Occipital lobe (tissue), 2 donors: ENCODE data around the gene RAB20. TPM values are rescaled to one million over a fixed set of nuclear protein-coding genes. Genes with fewer than 3 reads are reported as not detected.
"Not testable (repeated sequence)": the region's sequence is repeated elsewhere in the genome, so short reads cannot be mapped to it uniquely, and the experiment has no call there.

Experiments used
- DNase-seq: peaks from one replicate; lab custom pipeline; 2025; lab: John Stamatoyannopoulos, UW
- total RNA-seq: library from RNA; depleted of rRNA; stranded (reverse); fragments of >200 nt; gene quantifications from one replicate; pipeline ENCODE4 v1.2.3, GENCODE V29; 2014

The RAB20 gene, protein sequence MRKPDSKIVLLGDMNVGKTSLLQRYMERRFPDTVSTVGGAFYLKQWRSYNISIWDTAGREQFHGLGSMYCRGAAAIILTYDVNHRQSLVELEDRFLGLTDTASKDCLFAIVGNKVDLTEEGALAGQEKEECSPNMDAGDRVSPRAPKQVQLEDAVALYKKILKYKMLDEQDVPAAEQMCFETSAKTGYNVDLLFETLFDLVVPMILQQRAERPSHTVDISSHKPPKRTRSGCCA
- total RNA-seq, result 2.5 TPM

DNA sequence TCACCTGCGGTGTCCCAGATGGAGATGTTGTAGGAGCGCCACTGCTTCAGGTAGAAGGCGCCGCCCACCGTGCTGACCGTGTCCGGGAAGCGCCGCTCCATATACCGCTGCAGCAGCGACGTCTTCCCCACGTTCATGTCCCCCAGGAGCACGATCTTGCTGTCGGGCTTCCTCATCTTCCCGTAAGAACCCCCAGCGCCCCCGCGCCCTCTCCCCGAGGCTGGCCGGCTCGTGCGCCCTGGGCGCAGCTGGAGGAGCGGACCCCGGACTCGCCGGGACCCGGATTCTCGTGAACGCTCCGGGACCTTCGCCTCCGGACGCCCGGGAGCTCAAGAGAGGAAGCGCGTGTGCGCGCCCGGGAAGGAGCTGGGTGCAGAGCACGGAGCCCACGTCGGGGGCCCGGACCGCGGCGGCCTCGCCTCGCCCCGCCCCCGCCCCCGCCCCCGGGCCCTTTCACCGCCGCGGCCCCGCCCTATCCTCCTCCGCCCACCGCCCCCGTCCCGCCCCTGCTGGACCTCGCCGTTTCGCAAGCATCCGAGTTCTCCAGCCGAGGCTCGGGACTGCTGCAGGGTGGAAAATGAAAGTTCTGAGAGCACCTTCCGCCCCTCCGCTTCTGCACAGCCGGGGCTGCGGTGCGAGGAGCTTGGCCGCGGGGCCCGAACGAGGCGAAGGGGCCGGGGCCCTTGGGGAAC lies at the start of gene RAB20:
Gene RAB20 (minus strand): TSS at position 379 of the 692 bp plus-strand sequence. CDS start 203 bp downstream, at position 176.
- DNase-seq, result peak; percentile 24

DNA sequence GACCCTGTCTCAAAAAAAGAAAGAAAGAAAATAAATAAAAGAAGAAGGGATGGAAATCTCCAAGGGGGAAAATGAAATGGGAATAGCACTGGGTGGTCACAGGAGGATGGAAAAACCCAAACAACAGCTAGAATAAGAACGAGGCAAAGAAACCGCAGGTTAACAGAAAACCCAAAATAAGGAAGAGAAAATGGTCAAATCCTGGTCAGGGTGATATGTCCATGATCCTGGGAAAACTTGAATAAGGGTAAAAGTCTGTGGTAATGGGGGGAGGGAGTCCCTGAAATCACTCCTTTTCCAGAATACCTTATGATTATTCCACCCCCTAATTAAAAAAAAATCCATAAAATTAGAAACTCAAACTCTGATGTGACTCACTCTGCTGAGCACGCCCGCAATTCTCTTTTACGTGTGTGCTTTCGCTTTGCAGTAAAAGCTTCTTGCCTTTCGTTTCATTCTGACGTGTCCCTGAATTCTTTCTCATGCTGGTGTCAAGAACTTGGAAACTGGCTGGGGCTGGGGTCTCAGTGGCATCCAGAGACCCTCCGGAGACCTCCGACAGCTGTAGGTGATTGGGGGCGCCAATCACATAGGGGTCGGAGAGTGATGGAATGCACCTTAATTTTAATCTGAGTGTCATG lies 49.6 kb upstream of the RAB20 start:
- DNase-seq, result no peak

DNA sequence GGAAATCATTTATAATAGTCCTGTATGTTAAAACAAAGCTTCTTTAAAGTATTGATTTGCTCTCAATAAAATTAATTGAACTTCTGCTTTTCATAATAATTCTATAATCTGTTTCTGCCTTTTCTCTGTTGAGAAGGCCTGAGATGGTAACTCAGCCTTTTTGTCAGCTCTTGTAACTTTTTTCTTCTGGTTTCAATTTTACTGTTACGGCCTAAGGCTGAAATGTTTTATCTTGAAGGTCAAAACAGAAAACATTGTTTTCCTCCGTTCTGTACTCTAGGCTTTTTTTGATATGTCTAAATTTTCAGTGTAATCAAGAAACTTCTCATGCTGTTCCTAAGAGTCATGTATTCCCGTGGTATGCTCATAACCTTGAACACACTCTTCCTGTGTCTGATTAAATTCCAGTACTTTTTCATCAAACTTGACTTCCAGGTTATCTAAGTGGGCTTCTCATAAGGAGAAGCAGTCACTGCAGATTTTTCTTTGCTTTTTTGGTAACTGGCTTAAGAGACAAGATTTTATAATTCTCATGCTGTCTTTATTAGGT lies 46.2 kb upstream of the RAB20 start:
- DNase-seq, result no peak

DNA sequence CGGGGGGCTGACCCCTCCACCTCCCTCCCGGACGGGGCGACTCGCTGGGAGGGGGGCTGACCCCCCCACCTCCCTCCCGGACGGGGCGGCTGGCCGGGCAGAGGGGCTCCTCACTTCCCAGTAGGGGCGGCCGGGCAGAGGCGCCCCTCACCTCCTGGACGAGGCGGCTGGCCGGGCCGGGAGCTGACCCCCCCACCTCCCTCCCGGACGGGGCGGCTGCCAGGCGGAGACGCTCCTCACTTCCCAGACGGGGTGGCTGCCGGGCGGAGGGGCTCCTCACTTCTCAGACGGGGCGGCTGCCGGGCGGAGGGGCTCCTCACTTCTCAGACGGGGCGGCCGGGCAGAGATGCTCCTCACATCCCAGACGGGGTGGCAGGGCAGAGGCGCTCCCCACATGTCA lies 44.8 kb upstream of the RAB20 start:
- DNase-seq, result not testable (repeated sequence)

DNA sequence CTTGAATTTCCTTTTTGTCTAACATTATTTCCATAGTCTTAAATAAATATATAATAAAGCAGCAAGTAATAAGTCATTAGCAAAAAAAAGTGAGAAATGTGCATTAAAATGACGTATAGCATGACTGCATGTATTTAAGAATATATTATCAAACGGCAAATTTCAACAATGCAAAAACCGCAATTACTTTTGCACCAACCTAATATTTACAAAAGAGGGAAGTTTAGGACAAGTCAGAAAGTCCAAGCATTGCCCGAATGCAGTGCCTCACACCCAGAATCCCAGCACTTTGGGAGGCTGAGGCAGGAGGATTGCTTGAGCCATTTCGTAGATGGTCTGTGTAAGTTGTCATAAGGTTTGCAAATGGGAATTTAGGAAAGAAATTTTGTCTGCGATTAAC lies 43.6 kb upstream of the RAB20 start:
- no peak for DNase-seq

DNA sequence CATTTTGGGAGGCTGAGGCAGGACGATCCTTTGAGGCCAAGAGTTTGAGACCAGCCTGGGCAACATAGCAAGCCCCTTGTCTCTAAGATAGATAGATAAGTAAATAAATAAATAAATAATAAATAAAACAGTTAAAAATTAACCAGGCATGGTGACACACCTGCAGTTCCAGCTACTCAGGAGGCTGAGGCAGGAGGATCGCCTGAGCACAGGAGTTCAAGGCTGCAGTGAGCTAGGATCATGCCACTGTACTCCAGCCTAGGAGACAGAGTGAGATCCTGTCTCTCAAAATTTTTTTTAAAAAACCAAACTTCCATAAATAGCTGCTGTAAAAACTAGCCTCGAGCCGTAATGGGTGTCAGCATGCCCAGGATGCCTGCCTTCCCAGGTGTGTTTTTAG lies 39.5 kb upstream of the RAB20 start:
- DNase-seq, result no peak

DNA sequence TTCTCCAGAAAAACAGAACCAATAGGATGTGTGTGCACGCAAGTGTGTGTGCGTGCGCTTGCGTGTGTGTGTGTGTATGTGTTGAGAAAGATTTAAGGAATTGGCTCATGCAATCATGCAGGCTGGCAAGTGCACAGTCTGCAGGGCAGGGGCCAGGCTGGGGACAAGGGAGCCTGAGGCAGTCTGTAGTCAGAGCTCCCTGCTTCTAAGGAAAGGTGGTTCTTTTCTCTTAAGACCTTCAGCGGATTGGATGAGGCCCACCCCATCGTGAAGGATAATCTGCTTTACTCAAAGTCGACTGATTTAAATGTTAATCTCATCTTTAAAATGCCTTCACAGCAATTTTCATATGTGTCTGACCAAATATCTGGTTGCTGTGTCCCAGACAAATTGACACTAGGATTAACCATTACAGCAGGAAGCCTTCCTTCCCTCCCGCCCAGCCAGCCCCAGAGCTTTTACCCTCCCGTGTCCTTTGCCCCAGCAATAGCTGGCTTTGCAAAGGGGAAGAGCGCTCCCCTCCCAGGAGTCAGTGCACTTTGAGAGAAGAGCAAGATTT lies 38.8 kb upstream of the RAB20 start:
- DNase-seq, result no peak

DNA sequence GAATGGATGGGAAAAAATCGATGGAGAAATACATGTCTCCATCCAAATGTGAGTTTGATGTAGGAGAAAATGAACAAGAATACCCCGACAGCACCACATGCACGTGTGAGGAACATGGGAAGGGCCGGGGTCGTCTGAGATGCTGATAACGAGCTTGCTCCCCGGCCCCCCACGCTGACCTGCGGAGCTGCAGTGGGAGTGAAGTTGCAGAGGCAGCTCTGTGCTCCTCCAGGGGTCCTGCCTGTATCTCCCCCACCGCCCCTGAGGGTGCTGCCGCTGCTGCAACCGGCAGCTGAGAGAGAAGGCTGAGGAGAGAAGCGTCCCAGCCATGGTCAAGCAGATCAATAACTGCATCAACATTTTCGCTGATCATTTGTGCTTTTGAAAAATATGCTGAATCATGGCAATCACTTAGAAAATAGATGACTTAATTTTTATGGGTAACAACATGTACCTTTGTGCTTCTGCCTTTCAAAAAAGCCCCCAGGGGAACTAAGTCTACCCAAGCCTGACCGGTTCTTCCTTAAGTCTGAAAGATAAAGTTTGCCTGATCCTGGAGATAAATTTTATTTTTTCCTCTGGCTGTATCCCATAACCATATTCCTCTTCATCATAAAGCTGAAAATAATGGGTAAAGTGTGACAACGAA lies 35.6 kb upstream of the RAB20 start:
- no peak for DNase-seq

DNA sequence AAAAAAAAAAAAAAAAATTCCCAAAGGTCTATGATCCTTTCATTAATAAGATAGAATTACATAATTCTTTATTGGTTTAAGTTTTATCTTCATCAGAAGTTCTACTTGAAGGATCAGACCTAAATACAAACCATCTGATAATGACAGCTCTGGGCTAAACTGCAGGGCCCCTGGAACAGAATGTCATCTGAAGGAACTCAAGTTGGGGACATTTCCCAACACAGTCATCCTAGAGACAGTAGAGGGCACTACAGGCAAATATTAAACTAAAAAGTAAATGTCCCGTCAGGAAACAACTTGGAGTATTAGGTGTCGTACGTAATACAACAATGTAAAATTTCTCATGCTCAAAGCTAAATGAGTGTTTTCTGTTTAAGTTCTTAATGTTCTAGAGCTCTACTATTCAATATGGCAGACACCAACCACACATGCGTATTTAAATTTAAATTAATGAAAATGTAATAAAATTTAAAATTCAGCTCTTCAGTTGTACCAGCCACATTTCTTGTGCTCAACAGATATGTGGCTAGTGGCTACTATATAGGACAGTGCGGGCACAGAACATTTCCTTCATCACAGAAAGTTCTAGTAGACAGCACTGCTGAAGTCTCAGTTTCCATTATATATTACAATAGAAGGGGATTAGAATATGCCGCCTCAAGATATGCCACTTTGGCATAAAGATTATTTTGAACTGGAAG lies 32.1 kb upstream of the RAB20 start:
- no peak for DNase-seq

DNA sequence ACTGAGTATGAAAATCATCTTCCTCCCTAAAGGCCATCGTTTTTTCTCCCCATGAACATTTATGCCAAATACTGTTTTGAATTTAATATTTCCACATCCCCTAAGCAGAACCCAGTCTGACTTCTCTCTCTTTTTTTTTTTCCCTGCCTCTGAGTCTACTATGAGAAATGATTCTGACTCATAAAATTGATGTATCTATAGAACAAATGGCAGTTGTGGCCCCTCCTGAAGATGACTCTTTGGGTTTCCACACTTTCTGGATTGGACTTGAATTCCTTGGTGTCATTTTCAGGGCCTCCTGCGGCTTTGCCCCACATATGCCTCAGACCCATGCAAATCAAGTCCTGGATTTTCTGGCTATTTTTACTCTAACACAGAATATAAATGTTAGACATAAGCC lies 31.1 kb upstream of the RAB20 start:
- no peak for DNase-seq

DNA sequence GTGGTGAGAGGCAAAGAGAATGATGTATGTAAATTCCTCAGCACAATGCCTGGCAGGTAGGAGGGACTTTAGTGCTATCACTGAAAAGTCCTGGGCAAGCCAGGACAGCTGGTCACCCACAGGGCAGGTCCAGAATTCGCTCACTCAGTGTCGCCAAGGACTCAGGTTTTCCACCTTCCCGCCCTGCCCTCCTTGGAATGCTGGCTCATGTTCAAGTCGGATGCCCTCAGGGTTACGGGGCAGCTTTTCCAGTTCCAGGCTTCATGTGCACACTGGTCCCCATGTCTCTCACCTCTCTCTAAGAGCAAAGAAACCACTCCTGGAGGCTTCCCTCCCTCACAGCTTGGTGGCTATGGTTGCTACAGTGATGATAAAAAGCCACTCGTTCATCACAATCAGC lies 29.1 kb upstream of the RAB20 start:
- DNase-seq, result no peak

DNA sequence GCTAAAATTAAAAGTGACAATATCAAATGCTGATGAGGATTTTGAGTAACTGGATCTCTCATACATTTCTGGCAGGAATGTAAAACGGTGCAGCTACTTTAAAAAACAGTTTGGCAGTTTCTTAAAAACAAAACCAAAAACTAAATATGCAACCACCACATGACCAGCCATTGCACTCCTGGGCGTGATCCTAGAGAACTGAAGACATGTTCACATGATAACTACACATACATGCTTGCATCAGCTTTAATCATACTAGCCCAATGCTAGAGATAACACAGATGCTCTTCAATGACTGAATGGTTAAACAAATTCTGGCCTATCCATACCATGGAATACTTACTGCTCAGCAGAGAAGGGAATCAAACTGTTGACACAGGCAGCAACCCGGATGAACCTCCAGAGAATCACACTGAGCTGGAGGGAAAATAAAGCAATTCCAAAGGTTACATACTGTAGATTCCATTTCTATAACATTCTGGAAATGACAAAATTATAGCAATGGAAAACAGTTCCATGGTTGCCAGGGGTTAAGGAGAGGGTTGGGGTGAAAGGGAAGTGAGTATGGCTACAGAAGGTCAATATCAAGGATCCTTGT lies 28.4 kb upstream of the RAB20 start:
- no peak for DNase-seq

DNA sequence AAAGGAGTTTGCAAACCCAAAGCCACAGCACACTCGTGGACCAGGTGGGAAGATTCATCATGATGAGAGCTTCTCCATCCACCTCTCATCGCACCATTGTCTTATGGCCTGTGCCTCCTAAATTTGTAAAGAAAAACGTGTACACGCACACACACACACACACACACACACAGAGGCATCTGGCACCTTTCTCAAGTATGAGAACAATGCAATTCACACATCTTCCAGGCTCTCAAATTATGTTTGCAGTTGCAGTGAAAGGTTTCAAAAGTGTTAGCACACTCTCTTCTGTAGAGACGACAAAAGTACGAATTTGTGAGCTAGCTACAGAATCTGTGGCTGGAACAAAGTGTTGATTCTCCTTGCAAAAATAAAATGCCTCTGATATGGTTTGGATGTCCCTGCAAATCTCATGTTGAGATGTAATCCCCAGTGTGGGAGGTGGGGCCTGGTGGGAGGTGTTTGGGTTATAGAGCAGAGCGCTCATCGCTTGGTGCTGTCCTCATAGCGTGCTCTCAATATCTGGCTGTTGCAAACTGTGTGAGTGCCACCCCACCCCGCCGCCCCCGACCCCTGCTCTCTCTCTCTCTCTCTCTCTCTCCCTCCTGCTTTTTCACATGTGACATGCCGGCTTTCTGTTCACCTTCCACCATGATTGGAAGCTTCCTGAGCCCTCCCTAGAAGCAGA lies 21.8 kb upstream of the RAB20 start:
- DNase-seq, result no peak

DNA sequence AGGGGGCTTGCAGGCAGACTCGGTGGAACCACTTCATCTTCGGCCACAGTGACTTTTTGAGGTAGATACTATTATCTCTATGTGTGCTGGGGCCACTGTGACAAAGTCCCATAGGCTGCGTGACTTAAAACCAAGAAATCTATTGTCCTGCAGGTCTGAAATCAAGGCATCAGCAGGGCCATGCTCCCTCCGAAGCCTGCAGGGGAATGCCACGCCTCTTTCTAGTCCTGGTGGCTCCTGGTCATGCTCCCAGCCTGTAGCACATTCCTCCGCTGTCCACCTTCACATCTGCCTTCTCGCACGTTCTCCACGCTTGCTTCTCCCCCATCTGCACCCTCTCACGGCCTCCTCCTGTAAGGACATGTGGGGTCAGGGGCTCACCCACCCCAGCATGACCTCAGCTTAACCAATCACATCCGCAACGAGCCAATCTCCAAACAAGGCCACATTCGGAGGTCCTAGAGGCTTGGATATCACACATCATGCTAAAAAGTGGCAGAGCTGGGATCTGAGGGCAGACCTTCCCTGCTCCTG lies 21.0 kb upstream of the RAB20 start:
- no peak for DNase-seq

DNA sequence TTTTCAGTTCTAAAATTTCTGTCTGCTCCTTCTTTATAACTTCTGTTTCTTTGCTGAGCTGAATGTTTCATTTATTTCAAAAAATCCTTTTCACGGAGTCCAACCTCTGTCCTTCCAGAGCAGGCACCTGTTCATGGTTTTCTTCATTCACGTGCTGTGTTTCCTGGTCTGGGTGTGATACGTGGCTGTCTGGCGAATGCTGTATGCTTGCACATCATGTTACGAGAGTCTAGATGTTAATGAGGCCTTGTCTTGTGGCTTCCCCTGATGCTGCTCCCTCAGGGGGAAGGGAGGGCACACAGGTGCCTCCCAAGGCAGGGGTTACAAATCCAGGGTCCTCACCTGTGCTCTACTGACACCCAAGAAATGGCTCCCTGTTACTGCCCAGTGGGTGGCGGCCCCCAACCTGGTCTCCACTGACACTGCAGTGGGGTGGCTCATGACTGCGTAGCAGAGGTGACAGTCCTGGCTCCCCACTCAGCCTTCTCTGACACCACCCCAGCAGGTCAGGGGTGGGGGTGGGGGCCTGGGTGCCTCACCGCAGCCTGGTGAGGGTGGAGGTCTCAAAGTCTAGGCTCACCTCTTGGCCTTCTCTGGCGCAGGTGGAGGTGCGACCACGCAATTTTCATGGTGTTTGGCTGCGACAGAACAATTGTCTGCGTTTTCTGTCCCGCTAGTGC lies 20.1 kb upstream of the RAB20 start:
- DNase-seq, result no peak

DNA sequence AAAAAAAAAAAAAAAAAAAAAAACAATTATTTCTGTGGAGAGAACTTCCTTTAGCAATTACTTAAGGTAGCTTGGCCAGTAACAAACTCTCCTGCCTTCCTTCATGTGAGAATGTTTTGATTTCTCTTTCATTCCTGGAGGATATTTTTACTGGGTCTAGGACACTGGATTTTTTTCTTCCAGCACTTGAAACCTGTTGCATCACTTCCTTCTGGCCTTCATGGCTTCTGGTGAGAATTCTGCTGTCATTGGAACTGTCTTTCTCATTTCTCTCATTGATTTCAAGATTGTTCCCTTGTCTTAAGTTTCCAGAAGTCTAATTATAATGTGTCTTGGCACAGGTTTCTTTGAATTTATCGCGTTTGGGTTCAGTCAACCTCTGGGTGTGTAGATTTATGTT lies 19.3 kb upstream of the RAB20 start:
- DNase-seq, result no peak

DNA sequence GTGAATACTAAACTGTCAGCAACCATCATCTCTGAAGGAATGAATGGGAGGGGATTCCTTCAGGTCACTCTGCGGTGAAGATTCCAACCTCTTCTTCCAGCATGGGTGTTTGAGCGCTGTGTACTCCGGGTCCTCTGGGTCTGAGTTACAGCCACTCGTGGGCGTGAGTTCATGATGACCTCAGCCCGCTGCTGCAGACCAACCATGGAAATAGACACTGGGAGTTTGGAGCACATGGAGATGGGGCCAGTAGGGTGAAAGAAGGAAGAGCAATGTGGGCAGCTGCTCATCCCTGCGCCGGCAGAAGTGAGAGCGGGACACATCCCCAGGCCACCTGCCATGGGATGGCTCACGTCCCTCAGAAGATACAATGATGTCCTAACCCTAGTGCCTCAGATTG lies 16.8 kb upstream of the RAB20 start:
- DNase-seq, result no peak

DNA sequence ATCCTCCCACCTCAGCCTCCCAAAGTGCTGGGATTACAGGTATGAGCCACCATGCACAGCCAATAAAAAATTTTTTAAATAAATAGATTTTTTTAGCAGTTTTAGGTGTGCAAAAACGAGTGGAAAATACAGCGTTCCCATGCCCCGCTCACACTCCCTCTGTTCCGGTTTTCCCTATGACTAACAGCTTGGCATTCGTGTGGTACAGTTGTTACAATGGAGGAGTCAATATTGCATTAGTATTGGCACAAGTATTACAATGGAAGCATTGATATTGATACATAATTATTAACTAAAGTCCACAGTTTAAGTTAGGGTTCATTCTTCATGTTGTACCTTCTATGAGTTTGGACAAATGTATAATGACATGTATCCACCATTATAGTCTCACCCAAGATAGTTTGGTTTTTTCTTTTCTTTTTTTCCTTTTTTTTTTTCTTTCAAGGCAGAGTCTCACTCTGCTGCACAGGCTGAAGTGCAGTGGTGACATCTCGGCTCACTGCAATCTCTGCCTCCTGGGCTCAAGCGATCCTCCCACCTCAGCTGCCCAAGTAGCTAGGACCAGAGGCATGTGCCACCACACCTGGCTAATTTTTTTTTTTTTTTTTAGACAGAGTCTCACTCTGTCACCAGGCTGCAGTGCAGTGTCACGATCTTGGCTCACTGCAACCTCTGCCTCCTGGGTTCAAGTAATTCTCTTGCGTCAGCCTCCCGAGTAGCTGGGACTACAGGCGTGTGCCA lies 15.4 kb upstream of the RAB20 start:
- no peak for DNase-seq

DNA sequence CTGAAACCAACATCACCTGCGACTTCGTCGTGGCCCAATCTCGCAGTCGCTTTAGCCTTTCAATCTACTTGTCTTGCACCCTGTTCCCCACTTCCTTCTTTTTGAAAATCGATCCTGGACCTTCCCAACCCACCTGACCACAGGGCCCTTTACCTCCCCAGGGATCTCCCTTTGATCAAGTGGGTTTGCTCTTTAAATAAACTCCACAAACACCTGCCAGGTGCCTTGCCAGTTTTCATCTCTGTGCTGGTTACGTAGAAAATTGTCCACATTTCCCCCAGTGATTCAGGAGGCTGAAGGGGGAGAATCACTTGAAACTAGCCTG lies 14.5 kb upstream of the RAB20 start:
- no peak for DNase-seq
